GM21390 (cell line): ENCODE data around the gene SASH1.
A peak's percentile ranks its signal among the peaks of the same experiment; 100 is the strongest.

Experiments
- ATAC-seq: cut with Tn5 transposase; IDR thresholded peaks from one replicate; pipeline ENCODE4 v1.9.1; 2021; ENCODE audit not compliant: unreplicated experiment

The SASH1 gene

GRCh38 chr6:148538261-148539190 lies 195.9 kb downstream of the SASH1 start:
- ATAC-seq, result no peak

- no peak for ATAC-seq
Measured at GRCh38 chr6:148543540-148543939, 200.9 kb downstream of the SASH1 start.

- ATAC-seq, result no peak
Measured at GRCh38 chr6:148544421-148544820, 201.8 kb downstream of the SASH1 start.

GRCh38 chr6:148545901-148546300 lies 203.3 kb downstream of the SASH1 start:
- no peak for ATAC-seq

- ATAC-seq, result no peak
Measured at GRCh38 chr6:148547110-148547509, 204.5 kb downstream of the SASH1 start.

GRCh38 chr6:148548065-148548748 lies 205.6 kb downstream of the SASH1 start:
- no peak for ATAC-seq

GRCh38 chr6:148548749-148549140 lies 206.1 kb downstream of the SASH1 start:
- no peak for ATAC-seq

GRCh38 chr6:148550569-148550968 lies 207.9 kb downstream of the SASH1 start:
- ATAC-seq, result no peak

GRCh38 chr6:148551226-148551625 lies 208.6 kb downstream of the SASH1 start:
- no peak for ATAC-seq

- no peak for ATAC-seq
Measured at GRCh38 chr6:148556410-148556809, 213.8 kb downstream of the SASH1 start.

GRCh38 chr6:148557796-148558321 lies 215.2 kb downstream of the SASH1 start:
- ATAC-seq, result no peak

- ATAC-seq, result peak; percentile 82
Measured at GRCh38 chr6:148559848-148560433, 217.3 kb downstream of the SASH1 start.

GRCh38 chr6:148561629-148562028 lies 219.0 kb downstream of the SASH1 start:
- no peak for ATAC-seq

- ATAC-seq, result no peak
Measured at GRCh38 chr6:148563066-148563465, 220.4 kb downstream of the SASH1 start.

GRCh38 chr6:148564494-148565035 lies 221.9 kb downstream of the SASH1 start:
- ATAC-seq, result no peak

GRCh38 chr6:148565321-148565926 lies 222.8 kb downstream of the SASH1 start:
- ATAC-seq, result no peak

GRCh38 chr6:148565930-148566663 lies 223.5 kb downstream of the SASH1 start:
- no peak for ATAC-seq

- no peak for ATAC-seq
Measured at GRCh38 chr6:148566664-148567350, 224.2 kb downstream of the SASH1 start.

- ATAC-seq, result no peak
Measured at GRCh38 chr6:148570456-148570855, 227.8 kb downstream of the SASH1 start.
